Endothelial cell of umbilical vein (primary cell): ENCODE data around the gene WDR43.

Experiments used
- EZH2 ChIP-seq: IDR thresholded peaks from 2 replicates; pipeline ENCODE4 v1.6.1; 2012; ENCODE audit warnings: borderline replicate concordance, low read depth, mild to moderate bottlenecking, moderate library complexity, low read length, inconsistent platforms; ENCODE audit not compliant: severe bottlenecking
- FOS ChIP-seq: IDR thresholded peaks from 2 replicates; pipeline ENCODE4 v1.6.1; 2011; ENCODE audit warnings: mild to moderate bottlenecking, low read length, moderate library complexity, borderline replicate concordance; ENCODE audit not compliant: insufficient read depth
- GATA2 ChIP-seq: IDR thresholded peaks from 2 replicates; pipeline ENCODE4 v1.7.0; 2011; ENCODE audit warnings: low read depth, mild to moderate bottlenecking, moderate library complexity, mixed read lengths, low read length; ENCODE audit not compliant: insufficient read length, insufficient read depth
- JUN ChIP-seq: IDR thresholded peaks from 2 replicates; pipeline ENCODE4 v1.6.1; 2011; ENCODE audit warnings: borderline replicate concordance, low read depth; ENCODE audit not compliant: insufficient read length, insufficient read depth
- MYC ChIP-seq: IDR thresholded peaks from one replicate; pipeline ENCODE4 v1.6.1; 2011; ENCODE audit warnings: mild to moderate bottlenecking, low read depth, low read length
- POLR2A ChIP-seq: IDR thresholded peaks from 2 replicates; pipeline ENCODE4 v1.6.1; 2012; ENCODE audit warnings: low read depth, mild to moderate bottlenecking, control low read depth, low read length
- POLR2AphosphoS5 ChIP-seq: IDR thresholded peaks from 2 replicates; pipeline ENCODE4 v1.6.1; 2012; ENCODE audit warnings: low read depth, mild to moderate bottlenecking, control low read depth, low read length, moderate library complexity; ENCODE audit not compliant: insufficient read depth
- TF ChIP-seq, protein P1 (sequence below), 2 donors: IDR thresholded peaks; 1 replicate in 1 of 2; 2 replicates in 1 of 2; pipeline ENCODE4 v1.5.1; 2011; ENCODE audit warnings: low read length in 2 of 2, mild to moderate bottlenecking in 2 of 2, moderate library complexity in 2 of 2, control low read depth in 1 of 2, inconsistent platforms in 1 of 2, low read depth in 1 of 2; ENCODE audit not compliant: insufficient read depth in 1 of 2; ENCODE audit errors: extremely low read depth in 1 of 2
- TF ChIP-seq, protein P2 (sequence below): IDR thresholded peaks from 2 replicates; pipeline ENCODE4 v1.6.1; 2011; ENCODE audit not compliant: insufficient read depth, insufficient read length

DNA sequence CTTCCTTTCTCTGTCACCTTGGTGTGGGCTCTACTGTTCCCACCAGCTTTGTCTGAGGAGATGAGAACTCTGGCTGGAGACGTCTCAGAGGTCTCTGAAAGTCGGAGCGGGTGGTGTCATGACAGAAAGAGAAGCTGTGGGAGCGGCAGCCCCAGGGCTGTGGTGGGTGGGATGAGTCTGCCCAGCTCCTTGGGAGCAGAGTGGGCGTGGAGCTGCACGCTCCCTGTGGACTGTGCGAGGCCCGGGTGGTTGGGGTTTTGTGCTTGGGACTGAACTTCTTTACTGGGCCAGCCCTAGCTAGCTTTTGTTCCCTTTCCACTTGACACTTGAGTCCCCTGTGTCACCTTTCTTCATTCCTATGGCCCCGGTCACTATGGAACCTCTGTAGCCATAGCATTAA, 97.0 kb downstream of the WDR43 start:
- TF ChIP-seq, protein P1, sequence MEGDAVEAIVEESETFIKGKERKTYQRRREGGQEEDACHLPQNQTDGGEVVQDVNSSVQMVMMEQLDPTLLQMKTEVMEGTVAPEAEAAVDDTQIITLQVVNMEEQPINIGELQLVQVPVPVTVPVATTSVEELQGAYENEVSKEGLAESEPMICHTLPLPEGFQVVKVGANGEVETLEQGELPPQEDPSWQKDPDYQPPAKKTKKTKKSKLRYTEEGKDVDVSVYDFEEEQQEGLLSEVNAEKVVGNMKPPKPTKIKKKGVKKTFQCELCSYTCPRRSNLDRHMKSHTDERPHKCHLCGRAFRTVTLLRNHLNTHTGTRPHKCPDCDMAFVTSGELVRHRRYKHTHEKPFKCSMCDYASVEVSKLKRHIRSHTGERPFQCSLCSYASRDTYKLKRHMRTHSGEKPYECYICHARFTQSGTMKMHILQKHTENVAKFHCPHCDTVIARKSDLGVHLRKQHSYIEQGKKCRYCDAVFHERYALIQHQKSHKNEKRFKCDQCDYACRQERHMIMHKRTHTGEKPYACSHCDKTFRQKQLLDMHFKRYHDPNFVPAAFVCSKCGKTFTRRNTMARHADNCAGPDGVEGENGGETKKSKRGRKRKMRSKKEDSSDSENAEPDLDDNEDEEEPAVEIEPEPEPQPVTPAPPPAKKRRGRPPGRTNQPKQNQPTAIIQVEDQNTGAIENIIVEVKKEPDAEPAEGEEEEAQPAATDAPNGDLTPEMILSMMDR (IDR thresholded peaks at IDR 0.05; ENCODE audit: extremely low read depth in 1 of 2, insufficient read depth in 1 of 2, low read depth in 1 of 2, low read length in 2 of 2) = no peak
- no peak for TF ChIP-seq POLR2A
- TF ChIP-seq JUN = no peak
- TF ChIP-seq, protein P2, sequence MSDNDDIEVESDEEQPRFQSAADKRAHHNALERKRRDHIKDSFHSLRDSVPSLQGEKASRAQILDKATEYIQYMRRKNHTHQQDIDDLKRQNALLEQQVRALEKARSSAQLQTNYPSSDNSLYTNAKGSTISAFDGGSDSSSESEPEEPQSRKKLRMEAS = no peak
- TF ChIP-seq EZH2 = no peak
- no peak for TF ChIP-seq POLR2AphosphoS5
- TF ChIP-seq FOS = no peak
- TF ChIP-seq MYC = no peak
- TF ChIP-seq GATA2 = no peak
